Posterior cingulate gyrus (tissue), 11 donors: ENCODE data around the gene ACKR4.
A peak's percentile ranks its signal among the peaks of the same experiment; 100 is the strongest.
"Not testable (repeated sequence)": the region's sequence is repeated elsewhere in the genome, so short reads cannot be mapped to it uniquely, and the experiment has no call there.

Experiments
- DNase-seq, 10 donors: peaks; one replicate each; pipeline versions ENCODE4 v3.0.0 to v3.0.0-alpha.2; 2020 to 2021; ENCODE audit warnings: mixed read lengths in 3 of 10
- intact Hi-C: fragments of 100-400 bp; cut with DNase I; formaldehyde crosslinking; loops from one replicate; pipeline ENCODE4 v1.15.1; 2023

The ACKR4 gene

DNA sequence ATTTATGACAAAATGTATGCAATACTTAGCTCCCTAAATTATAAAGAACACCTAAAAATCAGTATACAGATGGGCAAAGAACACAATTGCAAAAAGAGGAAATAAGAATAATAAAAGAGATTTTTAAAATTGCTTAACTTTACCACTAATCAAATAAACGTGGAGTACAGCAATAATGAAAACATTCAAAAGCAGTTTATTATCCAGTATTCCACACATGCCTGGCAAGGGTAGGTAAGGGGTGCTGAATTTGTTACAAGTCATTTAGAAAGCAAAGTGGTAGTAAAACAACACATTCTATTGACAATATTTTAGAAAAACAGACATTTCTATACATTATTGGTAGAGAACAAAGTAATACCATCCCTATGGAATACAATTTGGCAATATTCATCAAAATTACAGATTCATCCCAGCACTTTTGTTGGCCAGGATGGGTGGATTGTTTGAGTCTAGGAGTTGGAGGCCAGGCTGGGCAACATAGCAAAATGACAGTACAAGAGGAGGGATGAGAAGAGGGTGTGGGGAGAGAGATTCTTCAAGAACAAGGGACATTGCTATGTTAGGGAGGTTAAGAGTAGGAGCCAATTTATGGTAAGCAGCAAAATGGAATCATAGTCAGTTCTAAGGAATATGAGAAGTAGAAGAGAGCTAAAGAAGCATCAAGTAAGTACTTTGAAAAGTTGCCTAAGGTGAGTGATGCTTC, 3.7 kb upstream of the ACKR4 start:
- no peak for DNase-seq
- intact Hi-C loops: no loop called here

DNA sequence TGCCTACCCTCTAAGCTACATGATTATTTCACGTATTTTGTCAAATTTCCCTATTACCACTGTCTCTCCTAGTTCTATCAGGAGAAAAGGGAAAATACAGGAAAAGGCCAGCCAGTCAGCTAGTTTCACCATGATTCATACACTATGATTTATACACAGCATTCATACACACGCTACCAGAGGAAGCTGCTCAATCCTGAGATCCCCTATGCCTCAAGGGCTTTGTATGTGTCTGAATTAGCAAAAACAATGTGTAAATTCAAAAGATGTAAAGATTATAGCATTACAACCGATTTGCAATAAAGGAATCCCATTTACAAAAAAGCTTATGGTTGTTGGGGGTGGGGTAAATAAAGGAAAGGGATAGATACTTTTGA, 3.1 kb upstream of the ACKR4 start:
- intact Hi-C loops: no loop called here

DNA sequence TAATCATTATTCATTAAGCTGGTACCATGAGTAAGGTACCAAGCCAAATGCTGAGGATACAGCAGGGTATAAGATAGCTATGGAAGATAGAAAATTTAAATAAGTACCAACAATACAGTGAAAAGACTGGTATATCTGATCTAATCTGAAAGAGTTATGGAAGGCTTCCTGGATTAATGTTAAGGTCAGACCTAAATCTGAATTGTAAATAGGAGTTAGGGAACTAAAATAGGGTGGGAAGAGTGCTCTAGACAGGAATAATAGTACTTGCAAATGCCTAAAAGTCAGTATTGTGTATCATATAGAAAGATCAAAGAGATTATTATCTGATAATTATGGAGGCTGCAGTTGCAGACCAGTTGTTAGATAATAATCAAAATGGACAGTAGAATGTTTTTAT, 2.6 kb upstream of the ACKR4 start:
- no peak for DNase-seq
- intact Hi-C loops: no loop called here

More for the DNA sequence above, 3.1 kb upstream of the ACKR4 start:
- DNase-seq: no peak

DNA sequence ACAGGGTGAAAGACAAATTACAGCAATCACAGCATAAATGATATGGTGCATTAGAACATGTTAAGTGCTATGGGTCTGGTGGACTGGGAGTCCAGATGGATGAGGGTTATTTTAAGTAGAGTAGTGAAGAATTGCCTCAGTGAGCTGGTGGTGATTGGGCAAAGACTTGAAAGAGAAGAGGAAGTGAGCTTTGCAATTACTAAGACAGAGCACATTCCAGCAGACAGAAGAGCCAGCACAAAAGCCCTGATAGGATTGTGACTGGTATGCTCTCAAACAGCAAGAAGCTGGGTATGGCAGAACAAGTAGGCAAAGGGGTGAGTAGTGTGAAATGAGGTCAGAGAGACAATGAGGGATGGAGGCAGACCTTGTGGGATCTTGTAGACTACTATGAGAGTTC, 2.1 kb upstream of the ACKR4 start:
- intact Hi-C loops: no loop called here
- no peak for DNase-seq

DNA sequence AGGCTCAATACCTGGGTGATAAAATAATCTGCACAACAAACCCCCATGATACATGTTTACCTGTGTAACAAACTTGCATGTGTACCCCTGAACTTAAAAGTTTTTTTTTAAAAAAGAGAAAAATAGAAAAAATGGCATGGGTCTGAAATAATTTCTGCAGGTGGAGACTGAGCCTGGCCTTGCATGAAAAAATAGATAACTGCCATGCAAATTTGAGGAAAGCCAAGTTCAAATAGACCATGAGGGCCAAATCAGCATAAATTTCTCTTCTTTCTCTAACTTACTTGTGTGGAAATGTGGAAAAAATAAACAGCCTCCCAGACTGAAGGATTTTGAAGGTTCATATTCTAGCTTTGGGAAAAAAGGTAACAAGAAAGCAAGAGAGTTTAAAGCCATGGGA, 744 bp upstream of the ACKR4 start:
- intact Hi-C loops: no loop called here
- no peak for DNase-seq

DNA sequence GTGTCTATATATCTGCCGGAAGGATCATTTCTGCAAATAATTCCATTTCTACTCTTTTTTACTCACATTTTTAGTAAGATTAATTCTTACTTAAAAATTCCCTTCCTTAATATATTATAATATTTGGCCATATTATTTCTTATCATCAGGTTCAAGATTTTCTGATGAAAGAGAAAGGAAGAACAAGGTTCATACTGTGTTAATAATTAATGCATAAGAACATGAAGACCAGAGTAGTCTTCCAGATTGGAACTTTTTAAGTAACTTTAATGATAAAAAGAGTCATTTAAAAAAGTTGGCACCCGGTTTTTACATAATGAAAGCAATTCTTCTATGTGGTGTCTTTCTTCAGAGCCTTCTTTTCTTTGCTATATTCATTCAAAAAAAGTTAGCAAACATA, 590 bp downstream of the ACKR4 start:
- DNase-seq: no peak
- intact Hi-C loops: no loop called here

DNA sequence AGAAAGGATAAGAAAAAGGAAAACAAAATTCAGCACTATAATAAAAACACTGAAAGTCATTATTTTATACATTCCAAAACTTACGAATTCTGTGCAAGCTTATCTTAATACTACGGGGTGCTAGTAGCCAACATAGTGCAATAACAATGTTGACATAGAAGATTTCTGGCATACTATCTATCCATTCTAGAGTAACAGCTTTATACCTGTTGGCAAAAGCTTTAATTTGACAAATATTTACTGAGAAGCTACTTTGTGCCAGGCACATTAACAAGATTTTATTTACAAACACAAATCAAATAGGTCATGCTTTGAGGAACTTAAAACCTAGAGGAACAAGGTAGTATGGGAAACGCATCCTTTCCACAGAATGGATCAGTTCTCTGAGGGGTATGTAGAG, 1.1 kb downstream of the ACKR4 start:
- intact Hi-C loops: no loop called here
- no peak for DNase-seq

DNA sequence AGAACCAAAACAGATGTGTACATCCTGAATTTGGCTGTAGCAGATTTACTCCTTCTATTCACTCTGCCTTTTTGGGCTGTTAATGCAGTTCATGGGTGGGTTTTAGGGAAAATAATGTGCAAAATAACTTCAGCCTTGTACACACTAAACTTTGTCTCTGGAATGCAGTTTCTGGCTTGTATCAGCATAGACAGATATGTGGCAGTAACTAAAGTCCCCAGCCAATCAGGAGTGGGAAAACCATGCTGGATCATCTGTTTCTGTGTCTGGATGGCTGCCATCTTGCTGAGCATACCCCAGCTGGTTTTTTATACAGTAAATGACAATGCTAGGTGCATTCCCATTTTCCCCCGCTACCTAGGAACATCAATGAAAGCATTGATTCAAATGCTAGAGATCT, 3.5 kb downstream of the ACKR4 start:
- DNase-seq, intact Hi-C loops: not testable (repeated sequence)

DNA sequence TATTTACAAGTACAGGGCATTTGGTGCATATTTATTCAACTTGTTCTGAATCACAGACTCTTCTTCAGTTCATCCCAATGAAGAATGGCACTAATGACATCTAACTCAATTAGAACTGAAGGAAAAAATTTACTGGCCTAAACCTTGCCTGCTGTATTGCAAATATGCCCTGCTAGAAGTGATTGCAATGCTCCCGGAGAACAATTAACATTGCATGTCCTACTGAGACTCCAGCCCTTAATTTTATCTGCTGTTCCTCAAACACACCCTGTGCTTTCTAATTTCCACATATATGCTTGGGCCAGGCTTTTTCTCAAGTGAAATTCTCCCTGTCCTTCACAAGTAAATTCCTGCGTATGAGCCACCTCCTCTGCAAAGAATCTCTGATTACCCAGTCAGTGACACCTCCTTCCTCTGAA, 8.3 kb downstream of the ACKR4 start:
- intact Hi-C loops: no loop called here

DNA sequence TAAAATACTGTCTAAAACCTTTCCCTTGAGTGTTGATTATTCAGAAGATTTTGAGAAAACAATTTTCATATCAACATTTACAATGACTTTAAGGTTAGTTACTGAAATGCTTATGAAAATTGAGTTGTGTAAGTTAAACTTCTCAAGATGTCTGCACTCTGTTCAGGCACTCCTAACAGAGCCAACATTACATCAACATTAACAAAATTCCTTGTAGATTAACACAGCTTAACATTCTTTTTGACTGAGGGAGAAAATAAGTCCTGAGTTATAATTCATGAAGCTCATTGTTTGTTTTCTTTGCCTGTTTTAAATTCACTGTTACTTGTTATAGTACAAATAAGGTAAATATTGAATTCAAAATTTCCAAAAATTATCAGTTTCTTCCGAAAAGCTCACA, 9.0 kb downstream of the ACKR4 start:
- intact Hi-C loops: no loop called here
- DNase-seq: no peak

More for the DNA sequence above, 8.3 kb downstream of the ACKR4 start:
- DNase-seq: no peak

DNA sequence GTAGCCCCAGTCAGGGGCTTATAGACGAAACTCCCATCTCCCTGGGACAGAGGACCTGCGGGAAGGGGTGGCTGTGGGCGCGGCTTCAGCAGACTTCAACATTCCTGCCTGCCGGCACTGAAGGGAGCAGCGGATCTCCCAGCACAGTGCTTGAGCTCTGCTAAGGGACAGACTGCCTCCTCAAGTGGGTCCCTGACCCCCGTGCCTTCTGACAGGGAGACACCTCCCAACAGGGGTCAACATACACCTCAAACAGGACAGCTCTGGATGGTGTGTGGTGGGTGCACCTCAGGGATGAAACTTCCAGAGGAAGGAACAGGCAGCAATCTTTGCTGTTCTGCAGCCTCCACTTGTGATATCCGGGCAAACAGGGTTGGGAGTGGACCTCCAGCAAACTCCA, 9.6 kb downstream of the ACKR4 start:
- intact Hi-C loops: not testable (repeated sequence)
- DNase-seq: peak in 1 of 10 donors; percentile 71

DNA sequence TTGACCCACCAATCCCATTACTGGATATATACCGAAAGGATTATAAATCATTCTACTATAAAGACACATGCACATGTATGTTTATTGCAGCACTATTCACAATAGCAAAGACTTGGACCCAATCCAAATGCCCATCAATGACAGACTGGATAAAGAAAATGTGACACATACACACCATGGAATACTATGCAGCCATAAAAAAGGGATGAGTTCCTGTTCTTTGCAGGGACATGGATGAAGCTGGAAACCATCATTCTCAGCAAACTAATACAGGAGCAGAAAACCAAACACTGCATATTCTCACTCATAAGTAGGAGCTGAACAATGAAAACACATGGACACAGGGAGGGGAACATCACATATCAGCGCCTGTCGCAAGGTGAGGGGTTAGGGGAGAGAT, 18.2 kb downstream of the ACKR4 start:
- DNase-seq, intact Hi-C loops: not testable (repeated sequence)

DNA sequence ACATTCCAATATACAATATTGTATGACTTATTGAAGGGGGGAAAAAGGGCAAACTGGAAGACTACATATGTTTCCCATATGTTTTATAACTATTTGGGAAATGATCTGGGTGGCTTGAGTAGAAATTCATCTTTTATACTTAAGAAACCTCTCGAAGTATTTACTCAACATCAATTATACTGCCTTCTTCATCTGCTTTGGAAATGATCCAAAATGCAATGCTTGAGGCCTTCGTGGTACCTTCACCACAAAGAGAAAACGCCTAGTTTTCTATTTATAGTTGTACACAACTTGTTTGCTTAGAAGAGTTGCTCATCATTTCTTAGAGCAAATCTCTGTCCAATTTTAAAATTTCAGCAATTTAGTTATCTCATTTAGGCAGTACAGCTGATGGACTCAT, 18.8 kb downstream of the ACKR4 start:
- intact Hi-C loops: no loop called here
- DNase-seq: no peak

DNA sequence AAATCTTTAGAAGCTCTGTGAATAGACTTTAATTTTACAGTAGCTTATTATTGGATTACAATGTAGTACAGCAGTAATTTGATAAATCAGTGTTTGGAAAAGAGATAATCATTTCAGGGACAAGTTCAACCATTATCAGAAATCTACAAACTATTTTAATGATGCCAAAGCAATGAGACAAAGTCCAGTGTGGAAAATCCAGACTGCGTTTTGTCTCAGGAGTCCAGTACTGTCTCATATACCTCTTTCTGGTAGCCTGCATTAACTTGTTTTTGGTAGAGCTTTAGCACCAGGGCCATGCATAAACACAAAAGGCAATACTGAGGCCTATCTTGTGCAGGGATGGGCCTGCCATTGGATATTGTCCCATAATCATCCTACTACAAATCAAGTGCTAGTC, 19.7 kb downstream of the ACKR4 start:
- intact Hi-C loops: no loop called here
- no peak for DNase-seq

DNA sequence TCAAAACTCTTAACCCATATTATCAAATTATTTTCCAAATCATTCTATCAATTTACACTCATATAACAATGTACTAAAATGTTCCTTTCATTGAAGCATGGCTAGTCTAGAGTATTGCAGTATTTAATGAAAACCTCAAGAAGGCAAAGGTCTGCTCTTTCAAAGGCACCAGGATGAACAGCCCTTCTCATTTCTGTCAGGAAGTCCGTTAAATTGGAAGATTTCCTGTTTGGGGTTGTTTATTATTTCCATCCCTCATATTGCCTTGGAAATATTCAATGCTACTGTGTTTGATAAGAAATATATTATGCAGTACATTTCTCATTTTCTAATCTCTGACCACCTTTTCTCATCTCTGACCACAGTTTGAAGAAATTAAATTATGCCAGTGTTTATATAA, 25.1 kb downstream of the ACKR4 start:
- intact Hi-C loops: no loop called here
- DNase-seq: no peak

DNA sequence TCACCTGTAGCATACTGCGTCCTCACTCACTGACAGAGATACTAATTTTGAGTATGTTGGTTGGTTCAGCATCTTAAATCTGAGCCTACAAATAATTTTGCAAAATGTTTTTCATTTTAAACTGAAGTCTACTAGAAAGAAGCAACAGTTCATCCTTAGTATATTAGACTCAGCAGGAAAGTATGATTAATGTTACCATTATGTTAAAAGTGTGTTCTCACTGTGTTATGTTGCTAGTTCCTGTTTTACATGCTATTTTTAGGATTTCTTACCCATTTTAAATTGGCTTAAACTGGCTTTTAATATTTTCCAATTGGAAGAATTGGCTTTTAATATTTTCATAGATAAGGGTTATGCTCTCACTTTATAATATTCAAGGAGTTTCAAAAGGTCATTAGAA, 25.7 kb downstream of the ACKR4 start:
- intact Hi-C loops: no loop called here
- no peak for DNase-seq

DNA sequence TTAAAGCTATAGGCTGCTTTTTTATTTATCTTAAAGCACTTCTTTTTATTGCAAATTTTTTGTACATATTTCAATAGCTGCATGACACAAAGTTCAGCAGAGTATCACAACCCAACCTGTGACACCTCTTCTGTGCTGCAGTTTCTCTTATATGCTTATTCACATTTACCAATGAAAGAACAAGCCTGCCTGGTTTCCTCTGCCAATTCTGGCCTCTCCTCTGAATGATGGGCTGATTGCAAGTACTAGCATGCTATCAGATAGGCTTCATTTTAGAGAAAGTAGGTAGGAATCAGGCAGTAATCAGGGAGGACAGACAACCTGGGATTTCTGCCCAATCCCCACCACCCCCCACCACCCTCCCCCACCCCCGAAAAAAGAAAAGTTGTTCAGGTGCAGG, 26.6 kb downstream of the ACKR4 start:
- no peak for DNase-seq
- intact Hi-C loops: no loop called here

DNA sequence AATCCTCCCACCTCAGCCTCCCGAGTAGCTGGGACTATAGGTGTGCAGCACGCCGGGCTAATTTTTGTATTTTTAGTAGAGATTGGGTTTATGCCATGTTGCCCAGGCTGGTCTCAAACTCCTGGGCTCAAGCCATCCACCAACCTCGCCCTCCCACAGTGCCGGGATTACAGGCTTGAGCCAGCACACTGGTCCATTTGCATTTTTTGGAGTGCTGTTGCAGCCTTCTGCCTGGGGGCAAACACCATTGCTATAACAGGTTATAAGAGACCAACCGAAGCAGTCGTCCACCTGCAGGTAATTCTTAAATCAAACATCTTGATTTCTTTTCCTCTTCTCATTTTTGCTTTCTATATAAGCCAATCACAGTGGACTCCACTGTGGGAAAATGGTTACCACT, 27.7 kb downstream of the ACKR4 start:
- DNase-seq: peak in 1 of 10 donors; percentile 22
- intact Hi-C loops: no loop called here

DNA sequence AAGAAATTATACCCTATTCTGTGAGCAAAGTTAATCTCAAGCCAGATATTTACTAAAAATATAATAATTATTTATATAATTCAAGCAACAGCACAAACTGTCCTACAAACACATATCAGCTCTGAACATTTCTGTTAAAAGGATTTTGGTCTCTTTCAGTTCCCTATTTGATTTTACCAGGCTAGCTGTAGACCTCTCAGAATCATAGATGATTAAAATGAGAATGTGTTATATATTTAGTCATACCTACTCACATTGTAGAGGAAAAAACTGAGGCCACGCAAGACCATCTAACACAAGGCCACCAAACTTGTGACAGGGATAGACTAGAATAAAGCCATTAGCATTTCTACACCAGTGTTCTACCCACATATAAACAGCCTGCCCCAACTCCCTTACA, 28.5 kb downstream of the ACKR4 start:
- intact Hi-C loops: no loop called here
- DNase-seq: no peak

DNA sequence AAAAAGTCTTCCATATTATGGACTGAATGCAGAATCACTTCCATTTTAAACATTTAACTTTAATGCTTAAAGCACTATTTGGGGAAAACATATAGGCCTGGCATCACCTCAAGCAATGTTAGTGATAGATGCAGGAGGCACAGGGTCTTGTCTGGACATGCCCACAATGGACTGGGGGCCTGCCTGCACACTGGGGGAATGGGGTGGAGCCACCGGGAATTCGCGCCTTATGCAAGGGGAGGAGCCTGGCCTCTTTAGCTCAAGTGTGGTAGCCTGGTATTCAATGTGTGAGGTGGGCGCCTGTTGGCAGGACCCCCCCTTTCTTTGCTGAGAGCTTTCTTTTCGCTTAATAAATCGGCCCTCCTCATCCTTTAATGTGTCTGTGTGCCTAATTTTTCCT, 29.9 kb downstream of the ACKR4 start:
- DNase-seq: peak in 1 of 10 donors; percentile 30
- intact Hi-C loops: no loop called here

DNA sequence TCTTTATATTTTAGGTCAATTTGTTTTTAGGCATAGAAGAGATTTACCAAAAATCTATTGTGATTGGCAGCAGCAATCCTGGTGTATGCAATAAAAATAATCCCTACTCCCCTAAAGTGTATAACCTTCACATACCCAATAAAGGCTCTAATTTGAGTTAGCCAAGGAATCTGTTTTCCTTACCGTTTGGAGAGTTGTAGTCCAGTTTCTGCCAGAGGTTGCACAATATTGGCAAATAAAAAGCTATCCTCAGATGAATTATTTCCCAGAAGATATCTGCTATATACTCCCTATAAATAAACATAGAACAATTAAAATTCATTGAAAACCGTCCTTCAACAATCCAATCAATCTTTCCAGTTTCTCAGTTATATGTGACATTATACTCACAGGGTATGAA, 31.1 kb downstream of the ACKR4 start:
- no peak for DNase-seq
- intact Hi-C loops: no loop called here

DNA sequence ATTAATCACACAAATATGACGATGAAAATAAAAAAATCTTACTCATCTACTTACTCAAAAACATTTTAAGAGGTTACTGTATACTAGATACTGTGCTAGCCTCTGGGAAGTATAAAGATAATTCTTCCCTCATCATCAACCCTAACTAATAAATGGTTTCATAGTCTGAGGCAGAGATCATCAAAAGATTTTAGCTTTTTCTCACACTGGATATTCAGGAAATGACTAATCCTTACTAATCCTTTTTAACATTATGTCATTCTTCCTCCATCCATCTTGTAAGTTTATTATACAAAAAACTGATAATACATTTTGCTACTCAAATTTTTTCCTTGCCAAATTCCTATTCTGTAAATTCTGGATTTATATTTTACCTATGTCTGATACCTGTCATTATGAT, 32.9 kb downstream of the ACKR4 start:
- intact Hi-C loops: no loop called here

DNA sequence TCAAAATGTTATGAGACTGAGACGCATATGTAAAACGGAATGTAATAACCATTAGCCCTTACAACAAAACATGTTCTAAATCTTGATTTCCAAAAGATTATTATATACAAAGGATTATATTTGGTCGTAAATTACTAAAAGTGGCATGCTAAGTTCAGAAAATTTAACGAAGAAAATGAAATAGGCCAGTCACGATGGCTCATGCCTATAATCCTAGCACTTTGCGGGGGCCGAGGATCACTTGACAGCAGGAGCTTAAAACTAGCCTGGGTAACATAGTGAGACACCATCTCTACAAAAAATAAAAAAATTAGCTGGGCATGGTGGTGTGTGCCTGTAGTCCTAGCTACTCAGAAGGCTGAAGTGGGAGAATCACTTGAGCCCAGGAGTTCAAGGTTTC, 33.5 kb downstream of the ACKR4 start:
- DNase-seq: peak in 1 of 10 donors; percentile 36
- intact Hi-C loops: no loop called here

More for the DNA sequence above, 32.9 kb downstream of the ACKR4 start:
- no peak for DNase-seq
